Fibroblast of skin of back (primary cell): ENCODE data around the gene RFXANK. TPM values are rescaled to one million over a fixed set of nuclear protein-coding genes. Genes with fewer than 3 reads are reported as not detected.
A peak's percentile ranks its signal among the peaks of the same experiment; 100 is the strongest.
"Not testable (repeated sequence)": the region's sequence is repeated elsewhere in the genome, so short reads cannot be mapped to it uniquely, and the experiment has no call there.

Source experiments
- DNase-seq: peaks from one replicate; pipeline ENCODE4 v3.0.0-alpha.2; 2013
- polyA plus RNA-seq, 2 experiments: library from polyadenylated mRNA; unstranded; fragments of 120-200 nt; gene quantifications; one replicate each; pipeline ENCODE4 v1.2.1, GENCODE V29; 2013; ENCODE audit not compliant: insufficient read length in 2 of 2

RFXANK gene, protein sequence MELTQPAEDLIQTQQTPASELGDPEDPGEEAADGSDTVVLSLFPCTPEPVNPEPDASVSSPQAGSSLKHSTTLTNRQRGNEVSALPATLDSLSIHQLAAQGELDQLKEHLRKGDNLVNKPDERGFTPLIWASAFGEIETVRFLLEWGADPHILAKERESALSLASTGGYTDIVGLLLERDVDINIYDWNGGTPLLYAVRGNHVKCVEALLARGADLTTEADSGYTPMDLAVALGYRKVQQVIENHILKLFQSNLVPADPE
- polyA plus RNA-seq (2013, experiment 1 of 2; ENCODE audit: insufficient read length): 58.2 TPM
- polyA plus RNA-seq (2013, experiment 2 of 2; ENCODE audit: insufficient read length): 42.3 TPM

DNA sequence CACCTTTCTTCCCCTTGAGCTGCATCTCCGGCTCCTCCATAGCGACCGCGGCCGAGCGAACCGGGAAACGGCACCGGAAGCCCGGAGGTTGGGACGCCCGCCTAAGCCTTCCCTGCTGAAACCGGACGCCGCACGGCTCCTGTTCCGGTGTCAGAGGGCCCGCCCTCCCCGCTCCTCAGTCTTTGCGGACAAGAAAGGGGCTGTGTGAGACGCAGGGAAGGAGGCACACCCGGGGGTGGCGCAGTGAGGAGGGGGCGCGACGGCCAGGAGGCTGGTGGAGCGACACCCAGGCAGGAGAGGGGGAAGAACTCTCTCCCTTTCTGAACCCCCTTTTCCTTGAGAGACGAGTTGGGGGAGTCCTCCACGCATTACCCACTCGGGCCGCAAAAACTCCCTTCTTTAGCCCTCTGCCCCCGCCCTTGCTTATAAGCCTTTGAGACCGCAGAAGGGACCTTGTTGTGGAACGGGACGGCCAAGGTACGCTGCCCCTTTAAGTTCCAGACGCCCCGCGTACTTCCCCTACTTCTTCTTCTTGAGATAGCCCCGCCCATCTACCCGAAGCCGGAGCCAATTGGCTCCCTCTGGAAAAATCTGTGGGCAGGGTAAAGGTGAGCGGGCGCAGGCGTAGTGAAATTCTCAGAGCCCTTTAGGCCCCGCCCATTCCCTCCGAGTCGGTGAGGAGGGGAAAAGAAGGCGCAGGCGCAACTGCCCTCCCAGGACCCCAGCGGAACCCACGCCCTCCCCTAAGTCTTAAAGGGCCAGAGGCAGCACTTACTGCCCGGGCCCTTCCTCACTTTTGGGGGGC lies at the start of gene RFXANK, which contains the start of gene BORCS8:
Gene RFXANK, plus strand, starts transcription at position 181 of the 805 bp plus-strand sequence. CDS start 1,689 bp downstream, outside the sequence.
Gene BORCS8, minus strand, starts transcription at position 75 of the 805 bp plus-strand sequence. Its CDS starts 35 bp downstream, at position 40.
- DNase-seq: peak; percentile 99

DNA sequence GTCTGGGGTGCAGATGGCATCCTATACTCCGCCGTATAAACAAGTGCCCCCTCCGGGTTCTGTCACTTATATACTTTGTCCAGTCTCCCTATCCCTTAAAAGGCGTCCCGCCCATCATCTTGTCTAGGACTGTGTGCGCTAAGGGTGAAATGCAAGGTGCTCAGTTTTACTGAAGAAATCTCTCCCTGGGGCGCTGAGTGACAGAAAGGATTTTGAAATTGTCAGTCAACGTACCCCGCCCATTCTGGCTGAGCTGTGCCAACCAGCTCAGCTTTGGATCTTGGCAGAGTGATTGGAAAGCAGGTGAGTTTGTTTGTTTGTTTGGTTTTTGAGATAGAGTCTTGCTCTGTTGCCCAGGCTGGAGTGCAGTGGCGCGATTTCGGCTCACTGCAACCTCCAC lies 49.7 kb upstream of the RFXANK start:
- no peak for DNase-seq

DNA sequence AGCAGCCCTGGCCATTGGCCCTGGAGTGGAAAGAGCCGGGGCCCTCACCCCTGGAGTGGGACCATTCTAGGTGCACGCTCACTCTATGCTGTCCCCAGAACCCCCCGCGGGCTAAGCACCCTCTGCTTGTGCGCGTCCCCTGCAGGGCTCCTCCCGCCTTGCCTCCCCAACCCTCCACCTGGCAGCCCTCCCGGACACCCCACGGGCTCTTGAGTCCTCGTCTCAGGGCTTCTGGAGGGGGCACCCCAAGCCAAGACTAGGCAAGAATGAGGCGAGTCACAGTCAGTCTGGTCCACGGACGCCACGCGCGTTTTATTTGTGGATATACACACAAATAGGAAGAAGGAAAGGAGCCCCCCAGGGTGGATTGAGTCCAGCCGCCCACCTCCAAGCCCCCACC lies 46.8 kb upstream of the RFXANK start:
- DNase-seq: no peak

DNA sequence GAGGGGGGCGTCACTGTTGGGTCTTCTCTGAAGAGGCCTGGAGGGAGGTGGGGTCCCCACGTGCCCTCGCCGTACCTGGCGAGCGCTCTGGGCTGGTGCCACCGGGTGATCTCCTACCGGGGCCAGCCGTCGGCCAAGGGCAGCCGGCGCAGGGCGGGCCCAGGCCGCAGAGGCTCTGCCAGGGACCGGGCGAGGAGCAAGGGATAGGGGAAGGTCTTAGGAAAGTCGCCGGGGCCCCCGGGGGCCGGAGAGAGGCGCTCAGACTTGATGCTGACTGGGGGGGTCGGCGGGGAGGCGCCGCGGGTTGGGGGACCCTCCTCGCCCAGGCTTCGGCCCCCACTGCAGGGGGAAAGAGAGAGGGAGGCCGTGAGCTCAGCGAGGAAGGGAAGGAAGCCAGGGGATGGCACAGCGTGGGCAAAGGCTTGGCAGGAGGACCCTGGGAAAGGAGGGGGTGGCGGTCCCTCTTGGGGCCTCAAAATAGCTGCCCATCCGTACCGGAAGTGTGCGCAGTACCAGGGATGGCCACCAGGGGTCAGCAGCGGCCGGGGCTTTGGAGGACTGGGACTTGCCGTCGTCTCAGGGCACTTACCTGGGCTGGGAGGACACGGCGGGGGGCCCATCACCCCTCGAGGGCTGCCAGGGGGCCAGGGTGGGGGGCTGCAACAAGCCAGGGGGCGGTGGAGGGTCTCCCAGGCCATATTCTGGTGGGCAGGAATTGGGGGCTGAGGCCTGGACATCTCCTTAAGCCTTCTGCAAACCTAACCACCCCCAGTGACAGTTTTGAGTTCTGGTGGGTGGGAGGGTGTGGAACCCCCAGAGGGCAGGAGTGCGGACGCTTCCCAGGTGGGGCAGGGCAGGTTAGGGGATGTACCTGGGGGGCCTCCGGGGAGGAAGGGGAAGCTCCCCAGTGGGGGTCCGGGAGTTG lies 46.1 kb upstream of the RFXANK start:
- DNase-seq: peak; percentile 58

DNA sequence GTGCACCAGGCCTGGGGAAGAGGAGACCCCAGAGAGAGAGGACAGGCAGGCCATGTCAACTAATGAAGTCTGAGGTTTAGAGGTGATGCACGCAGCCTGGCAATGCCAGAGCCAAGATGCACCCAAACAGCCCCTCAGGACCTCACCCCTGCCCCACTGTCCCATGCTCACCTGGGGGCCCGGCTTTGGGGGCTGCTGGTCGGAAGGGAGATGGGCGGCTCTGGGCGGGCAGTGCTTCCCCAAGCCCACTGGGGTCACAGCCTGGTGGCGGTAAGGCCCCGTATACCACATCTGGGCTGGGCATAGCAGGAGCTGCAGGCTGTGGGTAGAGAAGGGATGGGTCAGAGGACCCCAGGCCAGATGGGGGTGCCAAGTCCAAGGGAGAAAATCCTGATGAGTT lies 45.2 kb upstream of the RFXANK start:
- DNase-seq: no peak

DNA sequence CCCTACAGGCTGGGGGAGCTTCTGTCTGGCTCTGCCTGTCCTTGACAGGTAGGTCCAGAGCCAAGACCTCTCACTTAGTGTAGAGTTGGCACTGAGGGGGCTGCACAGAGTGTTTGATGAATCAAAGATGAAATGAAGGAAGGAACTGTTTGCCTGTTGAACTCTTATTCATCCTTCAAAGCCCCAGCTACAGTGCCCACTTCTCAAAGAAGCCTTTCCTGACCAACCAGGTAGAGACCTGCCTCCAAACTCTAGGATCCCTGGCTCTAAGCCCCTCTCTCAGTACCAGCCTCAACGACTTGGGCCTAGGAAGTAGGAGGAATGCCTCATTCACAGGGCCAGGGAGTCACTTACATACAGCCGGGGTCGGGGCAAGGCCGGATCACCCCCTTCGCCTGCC lies 44.7 kb upstream of the RFXANK start:
- no peak for DNase-seq

DNA sequence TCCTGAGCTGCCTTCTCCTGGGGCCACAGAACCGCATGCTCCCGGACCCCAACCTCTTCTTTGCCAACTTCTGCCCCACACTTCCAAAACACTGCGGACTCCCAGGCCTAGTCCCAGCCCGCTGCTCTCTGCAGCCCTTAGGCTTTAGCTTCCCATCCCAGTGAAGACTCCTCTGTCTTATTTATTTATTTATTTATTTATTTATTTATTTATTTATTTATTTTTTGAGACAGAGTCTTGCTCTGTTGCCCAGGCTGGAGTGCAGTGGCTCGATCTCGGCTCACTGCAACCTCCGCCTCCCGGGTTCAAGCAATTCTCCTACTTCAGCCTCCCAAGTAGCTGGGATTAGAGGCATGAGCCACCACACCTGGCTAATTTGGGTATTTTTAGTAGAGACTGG lies 43.6 kb upstream of the RFXANK start:
- not testable (repeated sequence) for DNase-seq

DNA sequence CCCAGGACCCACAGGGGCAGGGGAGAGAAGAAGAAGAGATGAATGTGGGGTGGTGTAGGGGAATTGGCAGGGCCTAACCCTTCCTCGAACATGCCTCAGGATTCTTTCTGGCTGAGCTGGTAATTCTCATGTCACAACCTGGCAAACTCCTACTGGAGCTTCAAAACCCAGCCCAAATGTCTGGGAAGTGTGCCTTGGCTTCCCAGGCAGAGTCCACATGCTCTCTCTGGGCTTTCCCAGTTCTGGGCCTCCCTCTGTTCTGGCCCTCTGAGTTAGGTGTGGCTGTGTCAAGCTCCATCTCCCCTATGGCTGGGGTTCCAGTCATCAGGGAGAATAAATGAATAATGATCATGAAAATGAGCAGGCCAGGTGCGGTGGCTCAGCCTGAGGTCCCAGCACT lies 42.6 kb upstream of the RFXANK start:
- DNase-seq: no peak

DNA sequence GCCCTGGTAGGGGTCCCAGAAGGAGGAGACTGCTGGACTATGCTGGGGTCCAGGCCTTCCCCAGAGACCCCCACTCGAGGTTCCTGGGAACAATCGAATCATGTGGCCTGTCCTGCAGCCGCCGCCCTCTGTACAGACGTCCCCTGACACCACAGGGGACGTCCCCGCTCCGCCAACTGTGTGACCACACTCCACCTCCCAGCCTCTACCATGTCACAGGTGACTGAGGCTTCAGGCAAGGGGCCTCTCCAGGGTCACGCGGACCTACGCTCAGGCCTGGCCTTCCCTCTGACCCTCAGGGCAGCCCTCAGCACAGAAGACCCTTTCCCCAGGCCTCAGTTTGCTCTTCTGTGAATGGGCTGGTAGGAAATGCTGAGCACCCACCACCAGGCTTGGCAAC lies 40.6 kb upstream of the RFXANK start:
- DNase-seq: no peak

DNA sequence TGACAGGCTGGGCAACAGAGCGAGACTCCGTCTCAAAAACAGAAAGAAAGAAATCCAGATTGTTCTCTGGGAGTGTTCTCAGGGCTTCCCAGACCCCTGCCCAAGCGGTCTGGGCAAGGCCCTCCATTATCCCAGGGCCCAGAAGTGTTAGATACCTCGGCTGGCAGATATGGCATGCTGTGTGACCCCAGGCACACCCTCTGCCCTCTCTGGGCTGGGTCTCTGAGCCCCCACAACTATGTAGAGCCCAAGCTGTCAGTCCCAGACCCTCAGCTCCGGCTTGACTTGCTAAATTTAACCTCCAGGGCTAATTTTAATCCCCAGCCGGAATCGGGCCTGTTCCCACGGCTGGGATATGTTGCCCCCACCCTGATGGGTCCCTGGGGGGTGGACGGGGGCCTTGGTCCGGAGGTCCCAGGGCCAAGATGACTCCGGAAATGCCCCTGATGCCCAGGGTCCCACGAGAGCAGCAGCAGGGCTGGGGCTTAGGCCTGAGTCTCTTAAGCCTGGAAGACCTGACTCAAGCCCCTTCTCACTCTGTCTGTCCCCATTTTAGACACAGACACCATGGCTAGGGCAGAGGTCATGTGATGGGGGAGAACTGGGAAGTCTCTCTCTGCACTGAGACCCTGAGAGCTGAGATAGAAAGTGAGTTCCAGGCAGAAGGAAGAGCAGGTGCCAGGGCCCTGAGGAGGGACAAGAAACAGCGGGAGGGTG lies 39.2 kb upstream of the RFXANK start:
- DNase-seq: no peak

DNA sequence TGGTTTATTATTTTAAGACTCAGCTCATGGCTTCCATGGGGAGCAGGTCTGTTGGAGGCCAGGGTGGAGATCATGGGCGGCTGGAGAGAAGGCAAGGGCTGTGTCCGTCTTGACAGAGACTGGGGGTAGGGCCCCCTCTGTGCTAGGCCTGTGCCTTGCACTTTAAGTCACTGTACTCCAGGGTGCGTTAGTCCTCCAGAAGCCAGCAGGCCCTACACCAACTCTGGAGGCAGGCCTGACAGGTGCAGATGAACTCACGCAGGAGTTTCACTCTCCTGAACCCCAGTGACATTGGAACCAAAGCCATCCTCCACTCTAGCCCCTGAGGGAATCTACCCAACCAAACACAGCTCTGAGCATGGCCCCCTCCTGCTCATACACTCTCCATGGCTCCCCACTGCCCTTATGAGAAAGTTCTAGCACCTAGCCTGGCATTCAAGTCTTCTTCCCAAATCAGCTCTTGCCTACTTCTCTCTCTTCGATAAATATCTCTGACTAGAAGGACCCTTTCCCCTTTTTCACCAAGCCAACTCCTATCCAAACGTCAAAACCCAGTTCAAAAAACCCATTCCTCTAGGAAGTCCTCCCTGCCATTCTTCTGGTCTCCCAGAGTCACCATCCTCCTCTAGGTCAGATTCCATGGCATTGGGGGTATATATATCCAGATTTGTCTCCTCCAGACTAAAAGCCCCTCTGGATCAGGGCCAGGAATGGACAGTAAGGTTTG lies 37.1 kb upstream of the RFXANK start:
- no peak for DNase-seq

DNA sequence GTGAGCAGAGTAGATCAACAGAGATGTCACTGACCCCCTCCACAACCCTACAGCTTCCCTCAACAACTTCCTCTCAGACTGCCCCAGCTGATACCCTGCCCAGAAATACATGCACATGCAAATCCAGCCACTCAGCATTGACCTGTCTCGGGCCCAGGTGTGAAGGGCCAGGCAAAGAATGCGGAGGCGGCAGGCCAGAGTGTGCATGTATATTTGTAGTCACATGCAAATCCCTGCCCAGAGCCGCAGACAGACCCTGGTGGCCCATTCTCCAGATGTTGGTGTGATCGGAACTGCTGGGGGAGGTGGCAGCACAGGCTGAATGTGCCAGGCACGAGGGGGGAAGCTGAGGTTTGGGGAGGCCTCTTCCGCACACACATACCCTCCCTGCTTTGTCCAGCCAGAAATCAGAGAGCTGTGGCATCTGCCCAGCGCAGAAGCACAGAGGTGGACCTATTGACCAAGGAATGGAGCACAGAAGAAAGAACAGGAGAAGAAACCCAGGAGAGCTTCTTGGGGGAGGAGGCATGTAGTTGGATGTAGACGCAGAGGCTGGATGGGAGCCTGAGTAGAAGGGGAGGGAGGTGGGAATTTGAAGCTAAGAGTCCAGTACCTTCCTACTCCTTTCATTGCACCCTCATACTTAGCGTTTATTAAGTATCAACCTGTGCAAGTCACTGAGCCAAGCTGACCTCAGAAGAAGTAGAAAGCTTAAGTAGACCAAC lies 36.4 kb upstream of the RFXANK start:
- DNase-seq: no peak

DNA sequence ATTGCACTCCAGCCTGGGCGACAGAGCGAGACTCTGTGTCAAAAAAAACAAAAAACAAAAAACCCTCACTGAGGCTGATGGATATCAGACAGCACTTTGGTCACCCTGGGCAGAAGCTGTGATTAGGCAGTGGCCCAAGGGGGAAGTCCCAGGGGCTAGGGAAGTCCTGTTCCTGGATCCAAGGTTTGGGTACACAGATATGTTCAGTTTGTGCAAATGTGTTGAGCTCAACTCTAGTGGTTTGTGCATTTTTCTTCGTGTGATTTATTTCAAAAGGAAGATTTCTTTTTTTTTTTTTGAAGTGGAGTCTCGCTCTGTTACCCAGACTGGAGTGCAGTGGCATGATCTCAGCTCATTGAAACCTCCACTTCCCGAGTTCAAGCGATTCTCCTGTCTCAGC lies 34.2 kb upstream of the RFXANK start:
- no peak for DNase-seq

DNA sequence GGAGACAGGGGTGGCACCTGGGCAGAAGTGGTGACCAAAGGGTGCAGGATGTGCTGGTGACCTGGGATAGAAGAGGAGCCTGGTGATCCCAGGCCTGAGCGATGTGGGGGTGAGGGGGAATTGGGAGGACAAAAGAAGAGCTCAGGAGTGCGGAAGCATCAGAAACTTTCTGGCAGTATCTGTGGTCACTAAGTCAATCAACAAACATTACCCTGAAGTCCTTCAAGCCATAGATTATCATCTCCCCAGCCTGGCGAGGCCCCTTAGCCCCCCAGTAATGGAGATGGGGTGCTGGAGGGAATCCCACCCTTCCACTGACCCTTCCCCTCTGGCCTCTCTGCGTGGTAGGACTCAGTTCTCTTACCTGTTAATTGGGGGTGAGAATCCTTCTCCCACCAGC lies 32.5 kb upstream of the RFXANK start:
- no peak for DNase-seq

DNA sequence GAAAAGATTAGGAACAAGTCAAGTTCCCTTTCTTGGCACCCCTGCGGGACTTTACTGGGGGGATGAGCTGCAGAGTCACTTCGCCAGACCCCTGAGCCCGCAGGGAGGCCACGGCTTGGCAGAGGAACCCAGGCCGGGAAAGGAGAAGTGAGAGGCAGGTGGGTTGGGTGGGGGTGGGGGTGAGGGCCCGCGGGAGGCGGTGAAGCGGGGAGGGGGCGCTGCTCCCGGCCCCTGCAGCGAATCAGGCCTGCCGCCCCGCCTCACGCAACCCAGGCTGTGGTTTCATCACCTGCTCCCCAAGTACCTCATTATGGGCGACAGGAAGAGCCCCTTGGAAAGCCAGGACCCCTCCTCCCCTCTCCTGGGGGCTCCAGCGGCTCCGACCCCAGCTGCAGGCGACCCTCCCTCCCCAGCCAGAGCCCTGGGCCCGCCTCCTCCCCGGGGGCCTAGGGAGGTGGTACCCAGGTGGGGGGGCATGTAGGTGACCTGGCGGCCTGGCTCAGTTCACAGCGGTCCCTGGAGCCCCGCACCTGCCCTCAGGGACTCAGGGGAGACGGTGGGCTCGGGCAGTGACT lies 31.5 kb upstream of the RFXANK start:
- DNase-seq: no peak

DNA sequence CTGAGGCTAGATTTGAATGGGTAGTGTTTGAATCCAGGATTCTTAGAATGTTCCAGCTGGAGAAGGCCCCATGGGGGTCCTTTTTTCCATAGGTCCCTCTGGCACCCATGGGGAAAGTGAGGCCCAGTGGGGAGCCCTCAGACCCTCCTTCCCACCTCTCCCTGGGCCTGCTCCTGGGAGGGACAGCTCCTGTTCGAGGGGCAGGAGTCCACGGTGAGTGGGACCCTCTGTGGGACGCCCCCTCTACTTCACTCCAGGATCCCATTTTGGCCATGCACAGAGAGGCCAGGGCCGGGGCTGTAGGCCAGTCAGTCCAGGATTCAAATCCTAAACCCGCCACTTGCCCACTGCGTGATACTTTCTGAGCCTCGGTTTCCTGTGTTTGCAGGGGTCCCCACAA lies 29.6 kb upstream of the RFXANK start:
- no peak for DNase-seq

DNA sequence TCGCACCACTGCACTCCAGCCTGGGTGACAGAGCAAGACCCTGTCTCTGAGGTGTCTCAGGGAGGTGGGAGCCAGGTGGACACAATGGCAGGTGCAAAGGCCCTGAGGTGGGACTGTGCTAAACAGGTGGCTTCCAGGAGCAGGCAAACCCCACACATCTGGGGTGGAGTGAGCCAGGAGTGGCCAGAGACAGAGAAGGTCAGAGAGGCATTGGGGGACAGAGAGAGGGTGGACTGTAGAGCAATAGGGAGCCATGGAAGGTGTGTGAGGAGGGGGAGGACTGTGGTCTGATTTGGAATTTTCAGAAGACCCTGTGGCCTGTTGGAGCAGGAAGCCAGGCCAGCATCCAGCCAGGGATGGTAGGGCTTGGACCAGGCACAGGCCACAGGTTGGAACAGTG lies 26.7 kb upstream of the RFXANK start:
- no peak for DNase-seq

DNA sequence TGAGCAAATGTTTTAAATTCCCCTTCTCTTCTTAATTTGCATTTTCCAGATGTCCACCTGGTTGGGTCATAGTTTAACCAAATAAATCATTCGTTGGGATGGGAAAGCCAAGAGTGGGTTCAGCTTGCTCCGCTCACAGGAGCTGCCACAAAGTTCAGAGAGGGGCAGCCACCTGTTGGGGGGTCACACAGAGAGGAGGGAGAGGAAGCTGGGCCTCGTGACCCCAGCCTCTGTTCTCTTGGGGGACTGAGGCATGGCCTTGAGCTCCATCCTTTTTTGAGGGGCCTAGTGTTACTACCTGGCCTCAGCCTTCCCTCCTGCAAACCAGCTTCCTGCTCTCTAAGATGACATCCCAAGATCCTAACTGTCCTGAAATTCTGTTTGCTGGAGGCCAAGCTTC lies 24.4 kb upstream of the RFXANK start:
- no peak for DNase-seq

DNA sequence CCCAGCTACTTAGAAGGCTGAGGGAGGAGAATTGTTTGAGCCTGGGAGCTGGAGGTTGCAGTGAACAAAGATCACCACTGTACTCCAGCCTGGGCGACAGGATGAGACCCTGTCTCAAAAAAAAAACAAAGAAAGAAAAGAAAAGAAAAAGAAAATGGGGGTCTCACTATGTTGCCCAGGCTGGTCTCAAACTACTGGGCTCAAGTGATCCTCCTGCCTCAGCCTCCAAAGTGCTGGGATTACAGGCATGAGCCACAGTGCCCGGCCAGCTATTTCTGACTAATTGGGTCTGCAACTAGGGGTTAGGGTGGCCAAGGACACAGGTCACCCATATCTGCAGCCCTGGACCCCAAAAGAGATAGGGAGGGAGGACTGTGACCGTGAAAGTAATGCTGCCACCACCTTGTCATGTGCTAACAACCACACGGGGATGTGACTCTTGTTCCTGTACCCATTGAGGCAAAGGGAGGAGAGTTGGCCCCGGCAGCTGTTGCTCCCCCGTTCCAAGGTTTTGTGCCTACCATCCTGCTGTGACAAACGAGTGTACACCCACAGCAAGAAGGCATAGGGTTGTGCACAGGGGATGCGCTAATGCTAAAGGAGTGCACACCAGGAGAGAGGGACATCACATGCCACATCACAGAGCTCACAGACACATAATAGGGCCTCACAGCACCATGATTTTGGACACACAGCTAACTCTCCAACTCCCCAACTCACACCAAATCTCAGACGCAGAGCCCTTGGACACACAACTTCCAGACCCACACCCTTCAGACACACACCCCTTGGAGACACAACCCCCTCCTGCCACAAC lies 22.6 kb upstream of the RFXANK start:
- no peak for DNase-seq
